ENCODE data around the gene CDK1. TPM values are rescaled to one million over a fixed set of nuclear protein-coding genes. Genes with fewer than 3 reads are reported as not detected.

CDK1 gene
- total and polyA plus RNA-seq, 2 donors (not counting 3 experiments of a cell fraction or from before 2014, with no cell fraction given): 19.9 to 70.1 TPM

GRCh38 chr10:60739558-60739957, 38.7 kb upstream of the CDK1 start:
- H3K4me1 ChIP-seq (ENCODE audit: control insufficient read depth, extremely low read depth, insufficient read depth, low read length): peaks cover 3% of the 10 kb centered on the region
- no peaks in the 10 kb centered on the region for H4K20me1 ChIP-seq (replicated peaks; ENCODE audit: control insufficient read depth, extremely low read depth, insufficient read depth, low read length)
- H3K4me3 ChIP-seq (replicated peaks in 1 of 3; ENCODE audit: insufficient read depth in 1 of 3, low read depth in 1 of 3, low read length in 3 of 3): no peak overlapping the region
- TF ChIP-seq JUN (IDR thresholded peaks at IDR 0.05; ENCODE audit: borderline replicate concordance, insufficient read depth, insufficient read length, low read depth): no peak
- TF ChIP-seq POLR2AphosphoS5 (IDR thresholded peaks at IDR 0.05; ENCODE audit: insufficient read depth, low read depth, low read length): no peak
- ChIA-PET POLR2A (no interaction called here), CTCF (interaction anchor here (0.7 kb wide), 1 partner anchor 9 kb away, joined by 3 read pairs; no protein-coding TSS in a partner anchor)
- H3K36me3 ChIP-seq (ENCODE audit: control insufficient read depth in 2 of 2, extremely low read depth in 1 of 2, insufficient read depth in 2 of 2, low read length in 2 of 2): no peaks in the 10 kb centered on the region
- DNase-seq (ENCODE audit: low read depth, low spot score) (no peak), FAIRE-seq (no peak)
- dilution Hi-C loops (cut with MboI; ENCODE audit: extremely low pct_ligation_motif_present, low sequenced_read_pairs): no loop called here
- BruUV-seq (replicated peaks): no TSS peak
- no peak overlapping the region for H2AFZ ChIP-seq (ENCODE audit: low read depth, low read length)
- no peak overlapping the region for H3K27ac ChIP-seq (ENCODE audit: insufficient read depth, low read depth, low read length)
- no peak overlapping the region for H3K9ac ChIP-seq (replicated peaks; ENCODE audit: extremely low read depth, insufficient read depth, low read length)
- no peaks in the 10 kb centered on the region for H3K9me3 ChIP-seq (replicated peaks; ENCODE audit: control insufficient read depth, insufficient read depth, low read length)
- no peaks in the 10 kb centered on the region for H3K9me1 ChIP-seq (replicated peaks; ENCODE audit: control insufficient read depth, extremely low read depth, insufficient read depth, low read length)
- H3K79me2 ChIP-seq (ENCODE audit: control insufficient read depth, insufficient read depth, low read length): no peaks in the 10 kb centered on the region
- H3K27me3 ChIP-seq (ENCODE audit: control insufficient read depth in 2 of 2, insufficient read depth in 2 of 2, low read length in 2 of 2): peaks cover 20 to 31% of the 10 kb centered on the region in 2 experiments
- no peak overlapping the region for H3K4me2 ChIP-seq (ENCODE audit: insufficient read depth, low read length)
- intact Hi-C loops (cut with micrococcal nuclease): no loop called here

GRCh38 chr10:60742512-60742911, 35.8 kb upstream of the CDK1 start:
- Histone ChIP-seq H3K4me1 (ENCODE audit: control insufficient read depth, extremely low read depth, insufficient read depth, low read length) (peaks cover 3% of the 10 kb centered on the region), H3K4me3 (replicated peaks in 1 of 3; ENCODE audit: insufficient read depth in 1 of 3, low read depth in 1 of 3, low read length in 3 of 3) (no peak overlapping the region), H4K20me1 (replicated peaks; ENCODE audit: control insufficient read depth, extremely low read depth, insufficient read depth, low read length) (no peaks in the 10 kb centered on the region), H3K27me3 (ENCODE audit: control insufficient read depth in 2 of 2, insufficient read depth in 2 of 2, low read length in 2 of 2) (peaks cover 0 to 13% of the 10 kb centered on the region in 2 experiments), H3K9me1 (replicated peaks; ENCODE audit: control insufficient read depth, extremely low read depth, insufficient read depth, low read length) (no peaks in the 10 kb centered on the region), H2AFZ (ENCODE audit: low read depth, low read length) (no peak overlapping the region), H3K9ac (replicated peaks; ENCODE audit: extremely low read depth, insufficient read depth, low read length) (no peak overlapping the region), H3K79me2 (ENCODE audit: control insufficient read depth, insufficient read depth, low read length) (no peaks in the 10 kb centered on the region), H3K9me3 (replicated peaks; ENCODE audit: control insufficient read depth, insufficient read depth, low read length) (no peaks in the 10 kb centered on the region), H3K27ac (ENCODE audit: insufficient read depth, low read depth, low read length) (no peak overlapping the region), H3K4me2 (ENCODE audit: insufficient read depth, low read length) (no peak overlapping the region), H3K36me3 (ENCODE audit: control insufficient read depth in 2 of 2, extremely low read depth in 1 of 2, insufficient read depth in 2 of 2, low read length in 2 of 2) (no peaks in the 10 kb centered on the region)
- no peak for TF ChIP-seq FOS (IDR thresholded peaks at IDR 0.05; ENCODE audit: borderline replicate concordance, insufficient read depth, low read length)
- TF ChIP-seq POLR2AphosphoS5 (IDR thresholded peaks at IDR 0.05; ENCODE audit: insufficient read depth, low read depth, low read length): no peak
- no peak for TF ChIP-seq POLR2A (IDR thresholded peaks at IDR 0.05; ENCODE audit: low read depth, low read length)
- TF ChIP-seq MYC (IDR thresholded peaks at IDR 0.05; ENCODE audit: low read depth, low read length): no peak
- no peak for TF ChIP-seq CTCF (IDR thresholded peaks at IDR 0.05; ENCODE audit: extremely low read depth in 1 of 2, insufficient read depth in 1 of 2, low read depth in 1 of 2, low read length in 2 of 2)
- TF ChIP-seq JUN (IDR thresholded peaks at IDR 0.05; ENCODE audit: borderline replicate concordance, insufficient read depth, insufficient read length, low read depth): no peak
- TF ChIP-seq GATA2 (IDR thresholded peaks at IDR 0.05; ENCODE audit: insufficient read depth, insufficient read length, low read depth, low read length): no peak
- no peak for TF ChIP-seq EZH2 (IDR thresholded peaks at IDR 0.05; ENCODE audit: borderline replicate concordance, low read depth, low read length, severe bottlenecking)
- TF ChIP-seq MAX (IDR thresholded peaks at IDR 0.05; ENCODE audit: insufficient read depth, insufficient read length): no peak
- intact Hi-C loops (cut with micrococcal nuclease) (no loop called here), dilution Hi-C loops (cut with MboI; ENCODE audit: extremely low pct_ligation_motif_present, low sequenced_read_pairs) (no loop called here)
- BruUV-seq (replicated peaks): no TSS peak
- CTCF ChIA-PET: no interaction called here
- POLR2A ChIA-PET: no interaction called here
- no peak for FAIRE-seq
- no peak for DNase-seq (ENCODE audit: low read depth, low spot score)

Measured in endothelial cell of umbilical vein (primary cell).